ENCODE results near the gene ST7. TPM values are rescaled to one million over a fixed set of nuclear protein-coding genes. Genes with fewer than 3 reads are reported as not detected.

ST7 gene
- total RNA-seq, 4 donors from 2014 or later: 7.2 to 47.9 (median 19.1) TPM

GRCh38 chr7:117190104-117190503, 236.8 kb downstream of the ST7 start:
- no peak for DNase-seq
- in situ Hi-C loops (cut with MboI; ENCODE audit: low pct_ligation_motif_present in 1 of 4, low pct_unique_long_range_greater_than_20kb in 1 of 4, low sequenced_read_pairs in 3 of 4): no loop called here
- WGBS, 2 donors (ENCODE audit: low coverage in 1 of 2): 97 to 100% methylated on average over 1 to 8 of the region's 8 CpGs
- Histone ChIP-seq H3K9me3 (no peaks in the 10 kb centered on the region), H3K36me3 (no peaks in the 10 kb centered on the region), H3K27ac (no peak overlapping the region), H3K4me1 (no peaks in the 10 kb centered on the region), H3K4me3 (no peak overlapping the region), H3K27me3 (no peaks in the 10 kb centered on the region)
- TF ChIP-seq POLR2A (IDR thresholded peaks at IDR 0.05) (no peak), POLR2AphosphoS5 (IDR thresholded peaks at IDR 0.05) (no peak), CTCF (IDR thresholded peaks at IDR 0.05) (no peak)
- intact Hi-C loops (cut with DNase I; ENCODE audit: low total_unique reads): no loop called here

GRCh38 chr7:117190746-117191435, 237.6 kb downstream of the ST7 start:
- intact Hi-C loops (cut with DNase I; ENCODE audit: low total_unique reads) (no loop called here), in situ Hi-C loops (cut with MboI; ENCODE audit: low pct_ligation_motif_present in 1 of 4, low pct_unique_long_range_greater_than_20kb in 1 of 4, low sequenced_read_pairs in 3 of 4) (no loop called here)
- Histone ChIP-seq H3K27me3 (no peaks in the 10 kb centered on the region), H3K36me3 (no peaks in the 10 kb centered on the region), H3K4me1 (no peaks in the 10 kb centered on the region), H3K27ac (no peak overlapping the region), H3K9me3 (no peaks in the 10 kb centered on the region), H3K4me3 (no peak overlapping the region)
- no peak for TF ChIP-seq CTCF (IDR thresholded peaks at IDR 0.05)
- no peak for TF ChIP-seq POLR2A (IDR thresholded peaks at IDR 0.05)
- TF ChIP-seq POLR2AphosphoS5 (IDR thresholded peaks at IDR 0.05): no peak
- TF ChIP-seq EP300 (IDR thresholded peaks at IDR 0.05; ENCODE audit: low read depth): no peak
- WGBS, 2 donors (ENCODE audit: low coverage in 1 of 2): 93 to 98% methylated on average over 4 to 9 of the region's 9 CpGs
- no peak for DNase-seq

GRCh38 chr7:117192108-117192507, 238.8 kb downstream of the ST7 start:
- Histone ChIP-seq H3K4me1 (no peaks in the 10 kb centered on the region), H3K27ac (no peak overlapping the region), H3K4me3 (no peak overlapping the region), H3K36me3 (no peaks in the 10 kb centered on the region), H3K9me3 (no peaks in the 10 kb centered on the region), H3K27me3 (no peaks in the 10 kb centered on the region)
- TF ChIP-seq POLR2A (IDR thresholded peaks at IDR 0.05) (no peak), CTCF (IDR thresholded peaks at IDR 0.05) (no peak), EP300 (IDR thresholded peaks at IDR 0.05; ENCODE audit: low read depth) (no peak), POLR2AphosphoS5 (IDR thresholded peaks at IDR 0.05) (no peak)
- intact Hi-C loops (cut with DNase I; ENCODE audit: low total_unique reads) (no loop called here), in situ Hi-C loops (cut with MboI; ENCODE audit: low pct_ligation_motif_present in 1 of 4, low pct_unique_long_range_greater_than_20kb in 1 of 4, low sequenced_read_pairs in 3 of 4) (no loop called here)
- DNase-seq: no peak
- WGBS, 2 donors (ENCODE audit: low coverage in 1 of 2): 95 to 100% methylated on average over 1 of the region's 1 CpG

GRCh38 chr7:117193564-117193963, 240.3 kb downstream of the ST7 start:
- in situ Hi-C loops (cut with MboI; ENCODE audit: low pct_ligation_motif_present in 1 of 4, low pct_unique_long_range_greater_than_20kb in 1 of 4, low sequenced_read_pairs in 3 of 4): no loop called here
- 58 to 93% methylated on average over 2 of the region's 2 CpGs for WGBS, 2 donors (ENCODE audit: low coverage in 1 of 2)

More at GRCh38 chr7:117193564-117193963, 240.3 kb downstream of the ST7 start:
- no peaks in the 10 kb centered on the region for H3K9me3 ChIP-seq
- no peak overlapping the region for H3K4me3 ChIP-seq
- no peaks in the 10 kb centered on the region for H3K36me3 ChIP-seq
- DNase-seq: no peak
- no peaks in the 10 kb centered on the region for H3K27me3 ChIP-seq
- H3K4me1 ChIP-seq: no peaks in the 10 kb centered on the region
- TF ChIP-seq POLR2A (IDR thresholded peaks at IDR 0.05): no peak
- no peak for TF ChIP-seq EP300 (IDR thresholded peaks at IDR 0.05; ENCODE audit: low read depth)
- no peak for TF ChIP-seq POLR2AphosphoS5 (IDR thresholded peaks at IDR 0.05)
- no peak for TF ChIP-seq CTCF (IDR thresholded peaks at IDR 0.05)
- H3K27ac ChIP-seq: no peak overlapping the region
- intact Hi-C loops (cut with DNase I; ENCODE audit: low total_unique reads): no loop called here

Data from transverse colon (tissue), 4 donors.